NCI-H2029 treated with DMSO at 0.1 percent for 48 hours (cell line): ENCODE data around the gene BANP.
"Not testable (repeated sequence)": the region's sequence is repeated elsewhere in the genome, so short reads cannot be mapped to it uniquely, and the experiment has no call there.

Experiments used
- DNase-seq: peaks from one replicate; lab custom pipeline; 2025; lab: John Stamatoyannopoulos, UW

BANP gene

DNA sequence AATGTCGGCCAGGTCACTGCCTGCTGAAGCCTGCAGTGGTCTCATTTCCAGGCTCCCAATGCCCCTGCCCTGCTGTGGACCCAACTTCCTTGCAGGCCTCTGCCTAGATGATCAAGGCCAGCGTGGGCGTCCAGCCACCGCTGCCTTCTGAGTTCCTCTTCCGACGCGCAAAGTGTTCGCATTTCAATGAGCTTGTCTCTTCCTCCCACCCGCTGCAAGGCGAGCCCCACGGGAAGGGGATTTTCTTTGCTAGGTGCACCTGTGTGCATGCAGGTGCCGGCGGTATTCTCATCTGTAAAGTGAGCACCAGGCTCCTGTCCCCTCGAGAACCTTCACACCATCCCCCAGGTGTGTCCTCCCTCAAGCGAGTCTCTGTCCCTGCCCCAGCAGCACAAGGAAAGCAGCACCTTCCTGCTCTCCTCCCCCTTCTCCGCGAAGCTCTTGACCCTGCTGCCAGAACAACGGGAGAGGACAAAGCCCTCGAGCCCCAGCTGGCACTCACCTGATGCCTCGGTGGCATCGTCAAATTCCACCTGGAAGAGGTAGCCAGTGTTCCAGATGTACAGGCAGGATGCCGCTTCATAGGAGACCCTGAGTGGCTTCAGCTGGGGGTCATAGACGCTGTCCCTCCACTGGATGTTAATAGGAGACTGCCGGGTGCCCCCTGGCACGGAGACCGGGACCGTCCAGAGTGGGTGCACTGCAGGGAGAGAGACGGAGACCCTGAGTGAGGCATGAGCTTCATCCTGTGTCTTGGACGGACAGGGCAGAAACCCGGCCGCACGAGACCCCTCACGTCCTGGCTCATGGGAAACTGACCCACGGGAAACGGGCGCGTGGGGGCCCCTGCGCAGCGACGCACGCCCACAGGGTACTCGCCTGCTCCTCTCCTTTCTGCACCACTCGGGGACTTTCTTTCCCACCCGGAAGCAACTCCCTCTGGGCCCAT is 24.7 kb upstream of the BANP start:
- peak; percentile 19 for DNase-seq

DNA sequence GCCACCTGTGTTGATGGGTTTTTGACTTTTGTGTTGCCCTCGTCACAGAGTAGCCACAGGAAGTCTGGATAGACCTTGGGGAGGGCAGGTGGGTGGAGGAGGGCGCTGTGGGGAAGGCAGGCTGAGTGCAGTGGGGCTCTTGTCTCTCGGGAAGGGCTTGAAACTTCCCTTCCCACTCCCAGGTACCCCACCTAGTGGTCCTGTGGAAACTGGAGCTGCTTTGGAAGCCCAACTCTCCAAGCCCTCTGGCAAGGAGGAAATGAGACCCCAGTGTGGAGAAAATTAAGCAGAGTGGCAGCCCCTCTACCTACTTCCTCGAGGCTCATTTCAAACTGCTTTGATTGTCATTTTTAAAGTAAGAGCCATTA is 24.1 kb upstream of the BANP start:
- no peak for DNase-seq

DNA sequence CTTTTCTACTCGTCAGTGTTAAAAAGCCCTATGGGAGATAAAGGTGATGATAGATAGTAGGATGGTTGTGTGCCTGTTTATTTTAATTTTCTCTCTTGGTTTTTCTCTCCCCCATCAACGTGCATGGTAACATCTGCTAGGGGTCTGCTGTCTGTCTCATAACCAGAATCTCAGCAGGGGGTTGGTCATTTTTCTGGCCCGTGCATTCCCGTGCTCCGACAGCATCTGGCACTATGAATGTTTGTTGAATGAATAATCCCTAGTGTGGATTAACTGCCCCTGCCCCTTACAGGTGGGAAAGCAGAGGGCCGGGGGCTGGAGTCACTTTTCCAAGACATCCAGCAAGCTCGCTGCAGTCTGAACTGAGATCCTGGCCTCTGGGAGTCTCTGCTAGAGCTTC is 21.2 kb upstream of the BANP start:
- DNase-seq, result no peak

DNA sequence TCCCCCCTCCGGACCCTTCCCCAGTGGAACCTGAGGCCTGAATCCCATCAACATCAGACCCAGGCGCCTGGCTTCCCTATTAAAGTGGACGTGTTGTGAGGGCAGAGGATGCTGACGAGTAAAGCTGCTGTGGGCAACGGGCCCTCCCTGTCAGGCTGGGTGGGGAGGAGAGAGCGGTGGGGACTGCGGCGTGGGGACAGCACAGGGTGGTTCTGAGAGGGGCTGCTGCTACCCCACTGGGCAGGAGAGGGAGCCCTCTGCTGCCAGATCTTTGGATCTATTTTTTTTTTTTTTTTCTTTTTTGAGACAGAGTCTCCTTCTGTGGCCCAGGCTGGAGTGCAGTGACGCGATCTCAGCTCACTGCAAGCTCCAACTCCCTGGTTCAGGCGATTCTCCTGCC is 20.8 kb upstream of the BANP start:
- no peak for DNase-seq

- no peak for DNase-seq
These were observed 19.7 kb upstream of the BANP start for GRCh38 chr16:87931504-87931903.

DNA sequence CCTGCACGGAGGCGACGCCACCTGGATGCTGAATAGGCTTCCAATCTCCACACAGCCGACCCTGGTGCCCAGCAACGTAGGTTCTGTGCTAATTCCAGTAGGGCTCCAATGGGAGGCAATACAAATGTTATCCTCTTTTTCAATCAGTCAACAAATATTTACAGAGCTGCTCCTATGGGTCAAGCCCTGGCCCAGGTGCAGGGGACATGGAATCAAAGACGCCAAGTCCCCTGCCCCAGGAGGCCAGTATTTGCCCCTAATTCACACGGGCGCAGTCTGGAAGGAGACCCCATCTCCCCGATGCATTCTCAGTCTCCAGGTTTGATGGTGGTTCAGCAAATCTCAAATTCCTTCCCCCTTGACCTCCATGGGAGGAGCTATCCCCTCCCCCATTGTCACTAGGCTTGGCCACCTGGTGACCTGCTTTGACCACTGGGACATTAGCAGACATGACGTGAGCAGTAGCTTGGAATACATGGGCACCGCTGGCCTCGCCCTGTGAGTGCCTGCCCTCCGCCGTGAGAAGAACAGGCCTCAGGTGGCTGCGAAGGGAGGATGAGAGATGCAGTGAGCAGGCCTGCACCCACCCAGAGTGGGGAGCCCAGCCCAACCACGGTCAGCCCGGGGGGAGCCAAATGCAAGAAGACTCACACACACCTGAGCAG is 18.6 kb upstream of the BANP start:
- DNase-seq, result not testable (repeated sequence)

DNA sequence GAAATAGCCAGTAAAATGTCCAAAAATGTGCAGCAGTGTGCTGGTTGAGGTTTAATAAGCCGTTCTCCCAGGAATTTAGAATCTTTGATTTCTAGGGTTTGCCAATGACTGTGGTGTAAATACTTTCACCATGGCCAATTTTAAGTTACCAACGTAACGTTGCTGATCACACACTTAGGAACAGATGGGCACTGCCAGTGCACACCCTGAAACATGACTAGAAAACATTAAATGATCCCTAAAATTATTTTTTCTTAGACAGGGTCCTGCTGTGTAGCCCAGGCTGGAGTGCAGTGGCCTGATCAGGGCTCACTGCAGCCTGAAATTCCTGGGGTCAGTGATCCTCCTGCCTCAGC is 18.1 kb upstream of the BANP start:
- DNase-seq, result no peak

DNA sequence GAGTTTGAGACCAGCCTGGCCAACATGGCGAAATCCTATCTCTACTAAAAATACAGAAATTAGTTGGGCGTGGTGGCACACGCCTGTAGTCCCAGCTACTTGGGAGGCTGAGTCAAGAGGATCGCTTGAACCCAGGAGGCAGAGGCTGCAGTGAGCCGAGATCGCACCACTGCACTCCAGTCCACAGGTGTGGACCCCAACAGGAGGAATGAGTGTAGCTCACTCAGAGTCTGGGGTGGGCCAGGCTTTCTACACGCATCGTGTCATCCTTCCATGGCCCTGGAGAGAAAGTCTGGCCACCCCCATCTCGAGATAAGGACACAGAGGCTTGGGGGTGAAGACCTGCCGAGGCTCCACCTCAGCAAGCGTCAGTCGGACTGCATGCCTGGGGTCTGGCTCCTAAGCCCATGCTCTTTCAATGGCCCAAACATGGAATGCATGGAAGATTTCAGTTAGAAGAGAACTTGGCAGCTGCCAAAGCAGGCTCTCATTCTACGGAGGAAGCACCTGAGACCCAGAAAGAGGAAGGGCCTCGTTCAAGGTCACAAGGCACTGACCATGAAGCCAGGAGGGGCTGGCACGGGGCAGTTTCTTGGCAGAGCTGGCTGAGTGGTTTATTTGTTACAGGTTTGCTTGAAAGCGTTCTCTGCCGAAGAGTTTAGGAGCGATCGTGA is 16.3 kb upstream of the BANP start:
- not testable (repeated sequence) for DNase-seq

DNA sequence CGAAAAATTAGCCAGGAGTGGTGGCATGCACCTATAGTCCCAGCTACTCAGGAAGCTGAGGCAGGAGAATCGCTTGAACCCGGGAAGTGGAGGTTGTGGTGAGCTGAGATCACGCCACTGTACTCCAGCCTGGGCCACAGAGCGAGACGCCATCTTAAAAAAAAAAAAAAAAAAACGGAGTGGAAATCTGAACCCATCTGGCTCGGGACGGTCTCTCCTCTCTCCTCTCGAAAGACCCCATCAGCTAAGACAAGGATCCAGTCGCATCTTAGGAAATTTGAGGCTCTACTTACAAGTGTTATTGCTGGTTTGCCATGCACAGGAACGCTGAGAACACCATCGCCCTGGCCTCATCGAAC is 15.2 kb upstream of the BANP start:
- DNase-seq, result not testable (repeated sequence)

- no peak for DNase-seq
These were observed 14.6 kb upstream of the BANP start, which contains the start of gene CA5A for GRCh38 chr16:87936375-87937230. Gene CA5A, minus strand, starts transcription at chr16:87936529. Its CDS starts 79 bp downstream, at chr16:87936450.

- not testable (repeated sequence) for DNase-seq
These were observed 14.0 kb upstream of the BANP start for GRCh38 chr16:87937231-87937542.

GRCh38 chr16:87938412-87938949 is 12.8 kb upstream of the BANP start:
- no peak for DNase-seq

- no peak for DNase-seq
These were observed 11.4 kb upstream of the BANP start for GRCh38 chr16:87939562-87940423.

DNA sequence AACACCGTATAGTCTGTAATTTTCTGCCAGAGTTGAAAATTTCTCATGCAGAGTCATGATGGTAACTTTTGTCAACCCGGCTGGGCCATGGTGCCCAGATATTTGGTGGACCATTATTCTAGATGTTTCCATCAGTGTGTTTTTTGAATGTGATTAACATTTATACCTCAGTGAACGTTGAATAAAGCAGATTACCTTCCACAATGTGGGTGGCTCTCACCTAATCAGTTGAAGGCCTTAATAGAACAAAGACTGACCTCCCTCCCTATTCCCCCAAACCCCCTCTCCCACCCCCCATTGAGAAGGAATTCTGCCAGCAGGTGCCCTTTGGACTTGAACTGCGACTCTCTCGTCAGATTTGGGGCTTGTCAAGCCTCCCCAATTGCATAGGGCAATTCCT is 8.6 kb upstream of the BANP start:
- no peak for DNase-seq

GRCh38 chr16:87945351-87946042 is 5.7 kb upstream of the BANP start:
- no peak for DNase-seq

- DNase-seq, result no peak
These were observed 4.5 kb upstream of the BANP start for GRCh38 chr16:87946596-87947347.

GRCh38 chr16:87947356-87948118 is 3.7 kb upstream of the BANP start:
- no peak for DNase-seq

GRCh38 chr16:87948119-87948545 is 3.1 kb upstream of the BANP start:
- no peak for DNase-seq

GRCh38 chr16:87948735-87949070 is 2.5 kb upstream of the BANP start:
- DNase-seq, result no peak
